Lower leg skin (tissue), 4 donors: ENCODE data around the gene DNMT3L. TPM values are rescaled to one million over a fixed set of nuclear protein-coding genes. Genes with fewer than 3 reads are reported as not detected.

Source experiments
- DNase-seq, 2 donors: peaks; one replicate each; pipeline ENCODE4 v3.0.0-alpha.2; 2019; ENCODE audit warnings: low spot score in 2 of 2
- H3K4me3 ChIP-seq: fragments of 200-600 bp; sonication (generic); 2 replicates; pipeline ENCODE4 v1.5.1; 2017; ENCODE audit warnings: mild to moderate bottlenecking, low read depth; ENCODE audit not compliant: poor library complexity, severe bottlenecking
- CTCF ChIP-seq, 3 donors: fragments of 450-650 bp; IDR thresholded peaks; one replicate each; pipeline ENCODE4 v1.5.1; 2016; ENCODE audit warnings: antibody characterized with exemption in 3 of 3, mild to moderate bottlenecking in 3 of 3, moderate library complexity in 2 of 3
- POLR2A ChIP-seq, 2 donors: fragments of 450-650 bp; IDR thresholded peaks; one replicate each; pipeline ENCODE4 v1.6.1; 2016 to 2017; ENCODE audit warnings: antibody characterized with exemption in 2 of 2, mild to moderate bottlenecking in 1 of 2, moderate library complexity in 1 of 2
- WGBS, 2 donors: methylation state at CpG; one replicate each; pipeline ENCODE4 v1.1.5; 2018; 5-methylcytosine and 5-hydroxymethylcytosine counted together
- intact Hi-C: fragments of 100-400 bp; cut with DNase I; formaldehyde crosslinking; loops from one replicate; pipeline ENCODE4 v1.15.0; 2023; ENCODE audit warnings: low total_unique reads
- total RNA-seq, 4 donors: library from RNA; depleted of rRNA; stranded (reverse); fragments of >200 nt; gene quantifications; one replicate each; pipeline ENCODE4 v1.1.0, GENCODE V29; 2016

DNMT3L gene
- total RNA-seq, 4 donors from 2014 or later, result not detected

GRCh38 chr21:44282370-44282769 lies 20.7 kb upstream of the DNMT3L start:
- 89 to 95% methylated on average over 9 of the region's 9 CpGs for WGBS, 2 donors
- TF ChIP-seq POLR2A (IDR thresholded peaks at IDR 0.05) (no peak), CTCF (IDR thresholded peaks at IDR 0.05) (no peak)
- DNase-seq, result no peak
- no peak overlapping the region for H3K4me3 ChIP-seq
- intact Hi-C loops, result no loop called here

GRCh38 chr21:44281801-44282200 lies 20.1 kb upstream of the DNMT3L start:
- 95 to 96% methylated on average over 9 of the region's 9 CpGs for WGBS, 2 donors
- H3K4me3 ChIP-seq, result no peak overlapping the region
- no peak for TF ChIP-seq CTCF (IDR thresholded peaks at IDR 0.05)
- TF ChIP-seq POLR2A (IDR thresholded peaks at IDR 0.05), result no peak
- DNase-seq, result no peak
- intact Hi-C loops, result no loop called here

GRCh38 chr21:44279354-44280260 lies 17.9 kb upstream of the DNMT3L start:
- WGBS, 2 donors, result 84 to 92% methylated on average over 19 of the region's 19 CpGs
- intact Hi-C loops, result no loop called here

GRCh38 chr21:44275041-44275440 lies 13.3 kb upstream of the DNMT3L start:
- TF ChIP-seq CTCF (IDR thresholded peaks at IDR 0.05) (no peak), POLR2A (IDR thresholded peaks at IDR 0.05) (no peak)
- no peak overlapping the region for H3K4me3 ChIP-seq
- intact Hi-C loops, result no loop called here
- WGBS, 2 donors, result 70 to 73% methylated on average over 5 of the region's 5 CpGs
- no peak for DNase-seq

More at GRCh38 chr21:44279354-44280260, 17.9 kb upstream of the DNMT3L start:
- DNase-seq, result no peak
- H3K4me3 ChIP-seq, result no peak overlapping the region
- TF ChIP-seq CTCF (IDR thresholded peaks at IDR 0.05), result no peak
- no peak for TF ChIP-seq POLR2A (IDR thresholded peaks at IDR 0.05)

- 22 to 75% methylated on average over 5 to 6 of the region's 7 CpGs for WGBS, 2 donors
- DNase-seq, result no peak
- no peak overlapping the region for H3K4me3 ChIP-seq
- no peak for TF ChIP-seq CTCF (IDR thresholded peaks at IDR 0.05)
- TF ChIP-seq POLR2A (IDR thresholded peaks at IDR 0.05), result no peak
- intact Hi-C loops, result no loop called here
Measured at GRCh38 chr21:44273046-44273445, 11.3 kb upstream of the DNMT3L start.
